Stimulated activated memory B cell treated with anti-CD40 and anti-IgM and Interleukin-4, amounts not matched to agents 10 μg/mL and 1 μg/mL and 100 μg/mL, for 72 hours (primary cell): ENCODE measurements around the gene PPIL1.

ENCODE experiments used
- ATAC-seq: fragments of 150-1000 bp; cut with Tn5 transposase; 2 replicates; pipeline ENCODE4 v1.10.0; 2021
- H3K27ac Mint-ChIP-seq: one replicate; pipeline ENCODE4 v1.8.0; 2022; ENCODE audit warnings: mild to moderate bottlenecking, mixed read lengths
- H3K27me3 Mint-ChIP-seq: one replicate; pipeline ENCODE4 v1.8.0; 2022; ENCODE audit warnings: mixed read lengths
- H3K36me3 Mint-ChIP-seq: one replicate; pipeline ENCODE4 v1.8.0; 2022; ENCODE audit warnings: mixed read lengths
- H3K4me1 Mint-ChIP-seq: one replicate; pipeline ENCODE4 v1.8.0; 2022; ENCODE audit warnings: mixed read lengths
- H3K4me3 Mint-ChIP-seq: one replicate; pipeline ENCODE4 v1.8.0; 2022; ENCODE audit warnings: mild to moderate bottlenecking, moderate library complexity, mixed read lengths
- H3K9me3 Mint-ChIP-seq: one replicate; pipeline ENCODE4 v1.8.0; 2022; ENCODE audit warnings: mixed read lengths

The PPIL1 gene

DNA sequence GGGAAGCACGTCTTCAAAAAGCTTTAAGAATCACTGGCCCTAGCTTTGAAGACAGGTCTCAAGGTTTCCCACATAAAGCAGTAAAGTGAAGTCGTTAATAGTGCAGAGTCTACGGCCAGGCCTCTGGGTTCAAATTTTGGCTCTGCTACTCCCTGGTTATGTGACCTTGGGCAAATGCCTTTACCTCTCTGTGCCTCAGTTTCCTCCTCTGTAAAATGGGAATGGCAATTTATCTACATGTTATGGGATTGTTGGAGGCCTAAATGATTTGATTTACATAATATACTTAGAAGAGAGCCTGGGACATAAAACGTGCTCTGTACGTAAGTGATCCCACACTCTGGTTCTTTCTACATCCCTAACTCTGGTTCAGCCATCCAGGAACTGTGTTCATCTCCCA is 67.5 kb downstream of the PPIL1 start:
- Mint-ChIP-seq H3K27ac (no peak overlapping the region), H3K27me3 (peaks cover 38% of the 10 kb centered on the region), H3K36me3 (no peaks in the 10 kb centered on the region), H3K4me1 (no peaks in the 10 kb centered on the region), H3K4me3 (no peak overlapping the region), H3K9me3 (no peaks in the 10 kb centered on the region)
- no peak for ATAC-seq

GRCh38 chr6:36805917-36806316 is 68.7 kb downstream of the PPIL1 start:
- Mint-ChIP-seq H3K9me3 (no peaks in the 10 kb centered on the region), H3K4me1 (no peaks in the 10 kb centered on the region), H3K4me3 (no peak overlapping the region), H3K27me3 (peaks cover 38% of the 10 kb centered on the region), H3K27ac (no peak overlapping the region), H3K36me3 (no peaks in the 10 kb centered on the region)
- ATAC-seq: no peak

- H3K27ac Mint-ChIP-seq: no peak overlapping the region
- no peak overlapping the region for H3K4me3 Mint-ChIP-seq
- H3K27me3 Mint-ChIP-seq: peaks cover 39% of the 10 kb centered on the region
- H3K9me3 Mint-ChIP-seq: no peaks in the 10 kb centered on the region
- H3K36me3 Mint-ChIP-seq: no peaks in the 10 kb centered on the region
- no peak for ATAC-seq
- H3K4me1 Mint-ChIP-seq: no peaks in the 10 kb centered on the region
Measured at GRCh38 chr6:36805096-36805797, 69.4 kb downstream of the PPIL1 start.
